A673 (cell line): ENCODE data around the gene XPO4.
"Not testable (repeated sequence)": the region's sequence is repeated elsewhere in the genome, so short reads cannot be mapped to it uniquely, and the experiment has no call there.

ENCODE experiments used
- EZH2 ChIP-seq: fragments of 200-600 bp; sonication (generic); IDR thresholded peaks from 2 replicates; pipeline ENCODE4 v1.6.1; 2017; ENCODE audit warnings: borderline replicate concordance, low read depth, mild to moderate bottlenecking, mixed read lengths, antibody characterized with exemption, low read length; ENCODE audit not compliant: poor library complexity, severe bottlenecking
- TF ChIP-seq, protein P1 (sequence below): fragments of 300-800, 200-600 bp; sonication (generic); conservative IDR thresholded peaks from 2 replicates; pipeline ENCODE4 v1.5.1; 2017; ENCODE audit warnings: low read depth, mild to moderate bottlenecking, antibody characterized with exemption, low read length, moderate library complexity, mixed read lengths

DNA sequence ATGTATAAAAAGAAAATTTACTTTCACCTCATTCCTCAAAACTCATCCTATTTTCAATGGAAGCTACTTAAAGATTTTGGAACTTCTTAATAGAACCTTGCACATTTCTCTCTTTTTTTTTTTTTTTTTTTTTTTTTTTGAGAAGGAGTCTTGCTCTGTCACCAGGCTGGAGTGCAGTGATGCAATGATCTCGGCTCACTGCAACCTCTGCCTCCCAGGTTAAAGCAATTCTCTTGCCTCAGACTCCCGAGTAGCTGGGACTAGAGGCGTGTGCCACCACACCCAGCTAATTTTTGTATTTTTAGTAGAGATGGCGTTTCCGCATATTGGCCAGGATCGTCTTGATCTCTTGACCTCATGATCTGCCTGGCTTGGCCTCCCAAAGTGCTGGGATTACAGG, 40.9 kb downstream of the XPO4 start:
- TF ChIP-seq, protein P1, sequence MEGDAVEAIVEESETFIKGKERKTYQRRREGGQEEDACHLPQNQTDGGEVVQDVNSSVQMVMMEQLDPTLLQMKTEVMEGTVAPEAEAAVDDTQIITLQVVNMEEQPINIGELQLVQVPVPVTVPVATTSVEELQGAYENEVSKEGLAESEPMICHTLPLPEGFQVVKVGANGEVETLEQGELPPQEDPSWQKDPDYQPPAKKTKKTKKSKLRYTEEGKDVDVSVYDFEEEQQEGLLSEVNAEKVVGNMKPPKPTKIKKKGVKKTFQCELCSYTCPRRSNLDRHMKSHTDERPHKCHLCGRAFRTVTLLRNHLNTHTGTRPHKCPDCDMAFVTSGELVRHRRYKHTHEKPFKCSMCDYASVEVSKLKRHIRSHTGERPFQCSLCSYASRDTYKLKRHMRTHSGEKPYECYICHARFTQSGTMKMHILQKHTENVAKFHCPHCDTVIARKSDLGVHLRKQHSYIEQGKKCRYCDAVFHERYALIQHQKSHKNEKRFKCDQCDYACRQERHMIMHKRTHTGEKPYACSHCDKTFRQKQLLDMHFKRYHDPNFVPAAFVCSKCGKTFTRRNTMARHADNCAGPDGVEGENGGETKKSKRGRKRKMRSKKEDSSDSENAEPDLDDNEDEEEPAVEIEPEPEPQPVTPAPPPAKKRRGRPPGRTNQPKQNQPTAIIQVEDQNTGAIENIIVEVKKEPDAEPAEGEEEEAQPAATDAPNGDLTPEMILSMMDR = not testable (repeated sequence)
- TF ChIP-seq EZH2 = not testable (repeated sequence)
